ENCODE data around the gene LPAR1. TPM values are rescaled to one million over a fixed set of nuclear protein-coding genes. Genes with fewer than 3 reads are reported as not detected.

Gene LPAR1
- total RNA-seq, 1 donor from 2014 or later = 11.5 TPM

GRCh38 chr9:111041902-111042301 is 3.6 kb upstream of the LPAR1 start:
- no peaks in the 10 kb centered on the region for H3K4me1 Mint-ChIP-seq (ENCODE audit: low read depth, unreplicated experiment)
- H3K79me2 ChIP-seq (ENCODE audit: insufficient read depth, low read length) = peaks cover under 1% of the 10 kb centered on the region
- H3K4me3 Mint-ChIP-seq (ENCODE audit: unreplicated experiment) = no peak overlapping the region
- no peaks in the 10 kb centered on the region for H3K36me3 ChIP-seq (ENCODE audit: insufficient read depth, low read length)
- DNase-seq (ENCODE audit: low read depth) = no peak
- peaks cover under 1% of the 10 kb centered on the region for H3K4me1 ChIP-seq (ENCODE audit: insufficient read depth, low read length)
- no peaks in the 10 kb centered on the region for H3K27me3 Mint-ChIP-seq (ENCODE audit: low read depth, unreplicated experiment)
- TF ChIP-seq CTCF (IDR thresholded peaks at IDR 0.05; ENCODE audit: insufficient read depth, low read depth, low read length) (no peak), EZH2 (IDR thresholded peaks at IDR 0.05; ENCODE audit: insufficient read depth, low read length) (no peak)
- no peaks in the 10 kb centered on the region for H3K27me3 ChIP-seq (ENCODE audit: insufficient read depth, low read length)
- H4K20me1 ChIP-seq (ENCODE audit: insufficient read depth, low read length) = no peaks in the 10 kb centered on the region
- H3K27ac ChIP-seq (ENCODE audit: low read depth, low read length) = no peak overlapping the region
- H3K36me3 Mint-ChIP-seq (ENCODE audit: low read depth, unreplicated experiment) = no peaks in the 10 kb centered on the region
- H3K9me3 Mint-ChIP-seq (ENCODE audit: unreplicated experiment) = no peaks in the 10 kb centered on the region
- H3K27ac Mint-ChIP-seq (ENCODE audit: unreplicated experiment) = no peak overlapping the region
- H3K9ac ChIP-seq (ENCODE audit: low read length) = no peak overlapping the region
- no peak overlapping the region for H3K4me3 ChIP-seq (ENCODE audit: insufficient read depth, low read depth, low read length)
- H2AFZ ChIP-seq (ENCODE audit: low read depth, low read length) = no peak overlapping the region
- FAIRE-seq = no peak
- H3K4me2 ChIP-seq (ENCODE audit: low read length) = no peak overlapping the region
- H3K9me3 ChIP-seq (ENCODE audit: insufficient read depth, low read depth, low read length) = peaks cover 2% of the 10 kb centered on the region

- Mint-ChIP-seq H3K4me1 (ENCODE audit: low read depth, unreplicated experiment) (peaks cover 7% of the 10 kb centered on the region), H3K27me3 (ENCODE audit: low read depth, unreplicated experiment) (no peaks in the 10 kb centered on the region), H3K36me3 (ENCODE audit: low read depth, unreplicated experiment) (no peaks in the 10 kb centered on the region), H3K9me3 (ENCODE audit: unreplicated experiment) (no peaks in the 10 kb centered on the region), H3K27ac (ENCODE audit: unreplicated experiment) (no peak overlapping the region), H3K4me3 (ENCODE audit: unreplicated experiment) (no peak overlapping the region)
- H3K4me2 ChIP-seq (ENCODE audit: low read length) = no peak overlapping the region
- peaks cover 14% of the 10 kb centered on the region for H3K79me2 ChIP-seq (ENCODE audit: insufficient read depth, low read length)
- no peak overlapping the region for H3K4me3 ChIP-seq (ENCODE audit: insufficient read depth, low read depth, low read length)
- DNase-seq (ENCODE audit: low read depth) (no peak), FAIRE-seq (no peak)
- peaks cover 12% of the 10 kb centered on the region for H3K4me1 ChIP-seq (ENCODE audit: insufficient read depth, low read length)
- H3K9me3 ChIP-seq (ENCODE audit: insufficient read depth, low read depth, low read length) = peaks cover 2% of the 10 kb centered on the region
- H3K27me3 ChIP-seq (ENCODE audit: insufficient read depth, low read length) = no peaks in the 10 kb centered on the region
- H3K36me3 ChIP-seq (ENCODE audit: insufficient read depth, low read length) = no peaks in the 10 kb centered on the region
- H3K27ac ChIP-seq (ENCODE audit: low read depth, low read length) = no peak overlapping the region
- TF ChIP-seq CTCF (IDR thresholded peaks at IDR 0.05; ENCODE audit: insufficient read depth, low read depth, low read length) (no peak), EZH2 (IDR thresholded peaks at IDR 0.05; ENCODE audit: insufficient read depth, low read length) (no peak)
- H2AFZ ChIP-seq (ENCODE audit: low read depth, low read length) = no peak overlapping the region
- no peak overlapping the region for H3K9ac ChIP-seq (ENCODE audit: low read length)
- H4K20me1 ChIP-seq (ENCODE audit: insufficient read depth, low read length) = peaks cover 7% of the 10 kb centered on the region
These were observed 2.2 kb upstream of the LPAR1 start for GRCh38 chr9:111040494-111040893.

GRCh38 chr9:111039231-111039906 is 1.1 kb upstream of the LPAR1 start:
- Histone ChIP-seq H3K9ac (ENCODE audit: low read length) (peak overlapping the region; percentile 85), H4K20me1 (ENCODE audit: insufficient read depth, low read length) (peaks cover 13% of the 10 kb centered on the region), H3K4me1 (ENCODE audit: insufficient read depth, low read length) (peaks cover 12% of the 10 kb centered on the region), H3K36me3 (ENCODE audit: insufficient read depth, low read length) (no peaks in the 10 kb centered on the region), H3K27me3 (ENCODE audit: insufficient read depth, low read length) (no peaks in the 10 kb centered on the region), H3K79me2 (ENCODE audit: insufficient read depth, low read length) (peaks cover 25% of the 10 kb centered on the region), H2AFZ (ENCODE audit: low read depth, low read length) (peak overlapping the region; percentile 52), H3K4me2 (ENCODE audit: low read length) (peak overlapping the region; percentile 87), H3K9me3 (ENCODE audit: insufficient read depth, low read depth, low read length) (no peaks in the 10 kb centered on the region), H3K4me3 (ENCODE audit: insufficient read depth, low read depth, low read length) (peak overlapping the region; percentile 74), H3K27ac (ENCODE audit: low read depth, low read length) (no peak overlapping the region)
- TF ChIP-seq EZH2 (IDR thresholded peaks at IDR 0.05; ENCODE audit: insufficient read depth, low read length) (no peak), CTCF (IDR thresholded peaks at IDR 0.05; ENCODE audit: insufficient read depth, low read depth, low read length) (no peak)
- DNase-seq (ENCODE audit: low read depth) (no peak), FAIRE-seq (no peak)
- Mint-ChIP-seq H3K27ac (ENCODE audit: unreplicated experiment) (peak overlapping the region; percentile 84), H3K36me3 (ENCODE audit: low read depth, unreplicated experiment) (no peaks in the 10 kb centered on the region), H3K4me1 (ENCODE audit: low read depth, unreplicated experiment) (peaks cover 7% of the 10 kb centered on the region), H3K4me3 (ENCODE audit: unreplicated experiment) (peak overlapping the region; percentile 90), H3K9me3 (ENCODE audit: unreplicated experiment) (no peaks in the 10 kb centered on the region), H3K27me3 (ENCODE audit: low read depth, unreplicated experiment) (no peaks in the 10 kb centered on the region)

All from astrocyte (in vitro differentiated cells and primary cell).